Thoracic aorta (tissue), 2 donors: ENCODE measurements around the gene CELA2A. TPM values are rescaled to one million over a fixed set of nuclear protein-coding genes. Genes with fewer than 3 reads are reported as not detected.
"Not testable (repeated sequence)": the region's sequence is repeated elsewhere in the genome, so short reads cannot be mapped to it uniquely, and the experiment has no call there.

Experiments
- ATAC-seq: fragments of 150-250 bp; one replicate; pipeline ENCODE4 v1.8.0; 2017; ENCODE audit warnings: low read depth; ENCODE audit not compliant: insufficient number of reproducible peaks, low FRiP score
- DNase-seq: peaks from one replicate; pipeline ENCODE4 v3.0.0-alpha.2; 2020; ENCODE audit warnings: low spot score
- H3K27ac ChIP-seq, 2 donors: fragments of 200-600 bp; sonication (generic); 1 replicate in 1 of 2; 2 replicates in 1 of 2; pipeline ENCODE4 v1.5.1; 2016; ENCODE audit warnings: mild to moderate bottlenecking in 2 of 2, moderate library complexity in 2 of 2
- H3K27me3 ChIP-seq: fragments of 200-600 bp; sonication (generic); replicated peaks from 2 replicates; pipeline ENCODE4 v1.6.0; 2016; ENCODE audit warnings: mild to moderate bottlenecking; ENCODE audit not compliant: insufficient read depth
- H3K36me3 ChIP-seq: fragments of 200-600 bp; sonication (generic); one replicate; pipeline ENCODE4 v1.5.1; 2016
- H3K4me1 ChIP-seq, 2 donors: fragments of 200-600 bp; sonication (generic); 1 replicate in 1 of 2; 2 replicates in 1 of 2; pipeline versions ENCODE4 v1.5.1 to v1.6.0; 2016; ENCODE audit warnings: low read depth in 2 of 2, mild to moderate bottlenecking in 1 of 2; ENCODE audit not compliant: control insufficient read depth in 1 of 2
- H3K4me3 ChIP-seq: fragments of 200-600 bp; sonication (generic); 2 replicates; pipeline ENCODE4 v1.5.1; 2016; ENCODE audit warnings: mild to moderate bottlenecking
- H3K9me3 ChIP-seq: fragments of 200-600 bp; sonication (generic); 2 replicates; pipeline ENCODE4 v1.5.1; 2016
- CTCF ChIP-seq: fragments of 200-600 bp; sonication (generic); IDR thresholded peaks from one replicate; pipeline ENCODE4 v1.5.1; 2019; ENCODE audit warnings: antibody characterized with exemption
- total RNA-seq, 2 donors: library from RNA; depleted of rRNA; stranded (reverse); fragments of >200 nt; gene quantifications; one replicate each; pipeline versions ENCODE4 v1.1.0 to v1.2.3, GENCODE V29; 2016

CELA2A gene
- total RNA-seq, 2 donors from 2014 or later, result not detected

GRCh38 chr1:15430787-15431570 lies 25.6 kb upstream of the CELA2A start:
- H3K4me1 ChIP-seq, result no peaks in the 10 kb centered on the region
- H3K4me3 ChIP-seq, result no peak overlapping the region
- H3K27me3 ChIP-seq, result no peaks in the 10 kb centered on the region
- no peak overlapping the region for H3K27ac ChIP-seq
- ATAC-seq, result peak; percentile 30
- H3K9me3 ChIP-seq, result no peaks in the 10 kb centered on the region
- peak; percentile 98 for TF ChIP-seq CTCF
- DNase-seq, result no peak
- H3K36me3 ChIP-seq, result peaks cover 11% of the 10 kb centered on the region

GRCh38 chr1:15431571-15431948 lies 25.0 kb upstream of the CELA2A start:
- Histone ChIP-seq H3K36me3 (peaks cover 11% of the 10 kb centered on the region), H3K9me3 (no peaks in the 10 kb centered on the region), H3K27ac (no peak overlapping the region), H3K27me3 (no peaks in the 10 kb centered on the region), H3K4me3 (no peak overlapping the region), H3K4me1 (no peaks in the 10 kb centered on the region)
- DNase-seq (no peak), ATAC-seq (no peak)
- no peak for TF ChIP-seq CTCF

GRCh38 chr1:15432324-15432723 lies 24.2 kb upstream of the CELA2A start:
- no peak for TF ChIP-seq CTCF
- H3K4me1 ChIP-seq, result no peaks in the 10 kb centered on the region
- peaks cover 4% of the 10 kb centered on the region for H3K36me3 ChIP-seq
- no peak for ATAC-seq
- no peak for DNase-seq
- no peak overlapping the region for H3K4me3 ChIP-seq
- H3K27me3 ChIP-seq, result no peaks in the 10 kb centered on the region
- no peaks in the 10 kb centered on the region for H3K9me3 ChIP-seq
- H3K27ac ChIP-seq, result no peak overlapping the region

GRCh38 chr1:15433471-15433870 lies 23.1 kb upstream of the CELA2A start:
- H3K27ac ChIP-seq, result no peak overlapping the region
- H3K4me1 ChIP-seq, result no peaks in the 10 kb centered on the region
- H3K36me3 ChIP-seq, result peaks cover 4% of the 10 kb centered on the region
- no peaks in the 10 kb centered on the region for H3K27me3 ChIP-seq
- no peak overlapping the region for H3K4me3 ChIP-seq
- no peak for ATAC-seq
- DNase-seq, result no peak
- H3K9me3 ChIP-seq, result no peaks in the 10 kb centered on the region
- no peak for TF ChIP-seq CTCF

GRCh38 chr1:15434739-15435138 lies 21.8 kb upstream of the CELA2A start:
- not testable (repeated sequence) for DNase-seq, ATAC-seq, H3K9me3 ChIP-seq, H3K4me1 ChIP-seq, H3K27me3 ChIP-seq, H3K27ac ChIP-seq, H3K4me3 ChIP-seq, H3K36me3 ChIP-seq
